NCI-H69 (cell line): ENCODE results near the gene ACTL10.
"Not testable (repeated sequence)": the region's sequence is repeated elsewhere in the genome, so short reads cannot be mapped to it uniquely, and the experiment has no call there.

ENCODE experiments used
- DNase-seq: peaks from one replicate; lab custom pipeline; 2025; lab: John Stamatoyannopoulos, UW

Gene ACTL10

GRCh38 chr20:33697129-33697528, 30.4 kb downstream of the ACTL10 start:
- DNase-seq: no peak

GRCh38 chr20:33698966-33699365, 32.2 kb downstream of the ACTL10 start:
- DNase-seq: not testable (repeated sequence)

GRCh38 chr20:33700696-33701441, 34.1 kb downstream of the ACTL10 start:
- DNase-seq: not testable (repeated sequence)

GRCh38 chr20:33701629-33702450, 35.1 kb downstream of the ACTL10 start:
- DNase-seq: no peak

GRCh38 chr20:33702861-33703260, 36.1 kb downstream of the ACTL10 start:
- peak; percentile 91 for DNase-seq

- DNase-seq: no peak
Observed at GRCh38 chr20:33703498-33704137, 36.9 kb downstream of the ACTL10 start.

GRCh38 chr20:33704197-33704924, 37.6 kb downstream of the ACTL10 start:
- peak; percentile 56 for DNase-seq

GRCh38 chr20:33707668-33708067, 40.9 kb downstream of the ACTL10 start:
- DNase-seq: no peak

GRCh38 chr20:33709398-33709797, 42.7 kb downstream of the ACTL10 start:
- no peak for DNase-seq

GRCh38 chr20:33709905-33710541, 43.3 kb downstream of the ACTL10 start:
- DNase-seq: peak; percentile 51

GRCh38 chr20:33710681-33711445, 44.1 kb downstream of the ACTL10 start:
- DNase-seq: no peak

- DNase-seq: no peak
Observed at GRCh38 chr20:33711446-33711738, 44.6 kb downstream of the ACTL10 start.

- DNase-seq: no peak
Observed at GRCh38 chr20:33713865-33714367, 47.2 kb downstream of the ACTL10 start.

- no peak for DNase-seq
Observed at GRCh38 chr20:33716498-33716897, 49.8 kb downstream of the ACTL10 start.
